COLO668 (cell line): ENCODE measurements around the gene FASTKD1.
"Not testable (repeated sequence)": the region's sequence is repeated elsewhere in the genome, so short reads cannot be mapped to it uniquely, and the experiment has no call there.

ENCODE experiments used
- DNase-seq: peaks from one replicate; lab custom pipeline; 2025; ENCODE audit not compliant: unreplicated experiment; lab: John Stamatoyannopoulos, UW

FASTKD1 gene, protein sequence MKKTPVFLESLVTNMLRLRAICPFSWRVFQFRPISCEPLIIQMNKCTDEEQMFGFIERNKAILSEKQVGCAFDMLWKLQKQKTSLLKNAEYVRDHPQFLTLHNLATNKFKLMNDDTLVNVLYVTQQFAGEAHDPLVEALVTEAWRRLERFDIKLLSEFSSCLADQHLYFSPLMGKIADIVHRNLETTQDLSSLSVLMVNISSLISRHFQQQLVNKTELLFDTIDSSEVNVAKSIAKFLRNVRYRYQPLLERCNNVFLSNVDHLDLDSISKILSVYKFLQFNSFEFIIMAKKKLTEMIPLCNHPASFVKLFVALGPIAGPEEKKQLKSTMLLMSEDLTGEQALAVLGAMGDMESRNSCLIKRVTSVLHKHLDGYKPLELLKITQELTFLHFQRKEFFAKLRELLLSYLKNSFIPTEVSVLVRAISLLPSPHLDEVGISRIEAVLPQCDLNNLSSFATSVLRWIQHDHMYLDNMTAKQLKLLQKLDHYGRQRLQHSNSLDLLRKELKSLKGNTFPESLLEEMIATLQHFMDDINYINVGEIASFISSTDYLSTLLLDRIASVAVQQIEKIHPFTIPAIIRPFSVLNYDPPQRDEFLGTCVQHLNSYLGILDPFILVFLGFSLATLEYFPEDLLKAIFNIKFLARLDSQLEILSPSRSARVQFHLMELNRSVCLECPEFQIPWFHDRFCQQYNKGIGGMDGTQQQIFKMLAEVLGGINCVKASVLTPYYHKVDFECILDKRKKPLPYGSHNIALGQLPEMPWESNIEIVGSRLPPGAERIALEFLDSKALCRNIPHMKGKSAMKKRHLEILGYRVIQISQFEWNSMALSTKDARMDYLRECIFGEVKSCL

DNA sequence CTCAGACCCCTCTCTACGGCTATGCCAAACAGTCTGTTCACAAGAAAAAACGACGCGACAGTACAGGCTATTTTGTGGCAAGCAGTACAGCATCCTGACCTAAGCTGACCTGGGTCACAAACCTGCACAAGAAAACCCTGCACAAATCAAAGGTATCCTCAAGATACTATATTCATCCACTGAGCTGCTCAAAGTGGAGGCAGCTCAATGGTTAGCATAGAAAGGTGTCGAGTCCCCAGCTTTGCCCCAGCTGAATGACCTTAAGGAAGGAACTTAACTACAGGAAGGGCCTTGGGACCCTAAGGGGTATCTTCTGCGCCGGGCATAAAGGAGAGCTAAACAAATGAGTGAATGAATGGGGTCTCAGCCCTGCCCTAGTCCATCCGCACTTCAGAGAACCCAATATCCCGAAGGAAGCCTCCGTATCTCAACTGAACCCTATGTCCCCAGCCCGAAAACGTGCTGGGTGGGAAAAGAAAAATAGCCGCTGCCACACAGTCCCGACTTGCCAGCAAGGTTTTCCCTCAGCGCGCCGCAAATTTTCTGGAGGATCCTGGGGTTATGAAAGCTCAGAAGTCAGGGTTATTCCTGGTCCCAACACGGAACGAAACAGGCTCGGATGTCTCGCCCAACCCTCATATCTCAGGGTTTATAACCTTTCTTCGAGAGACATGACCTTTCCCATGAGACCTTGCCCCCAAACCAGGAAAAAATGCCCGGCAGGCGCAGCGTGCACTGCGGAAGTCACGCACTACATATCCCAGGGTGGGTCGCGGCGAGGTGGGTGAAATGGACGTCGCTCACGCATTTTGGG is at the start of gene FASTKD1:
Gene FASTKD1, minus strand, starts transcription at position 706 of the 814 bp plus-strand sequence. CDS start 1,836 bp downstream, outside the sequence.
- peak; percentile 95 for DNase-seq

GRCh38 chr2:169623235-169623634 is 49.6 kb upstream of the FASTKD1 start:
- DNase-seq = no peak

DNA sequence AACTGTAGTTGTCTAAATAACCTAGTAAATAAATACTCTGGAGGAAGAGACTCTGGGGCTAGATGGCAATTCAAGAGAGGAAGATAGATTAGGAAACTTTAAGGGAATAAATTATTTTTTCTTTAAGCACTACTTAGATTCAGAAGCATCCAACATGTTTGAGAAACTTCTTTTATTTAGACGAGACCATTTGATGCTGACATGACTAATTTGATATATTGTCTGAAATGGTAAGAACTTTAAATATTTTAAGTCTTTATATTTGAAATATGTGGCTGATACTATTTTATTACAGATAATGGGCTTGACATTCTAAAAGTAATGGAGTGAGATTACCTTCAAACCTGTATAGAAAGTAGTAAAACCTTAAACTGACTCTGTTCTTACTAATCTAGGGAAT is 46.8 kb upstream of the FASTKD1 start:
- no peak for DNase-seq

- no peak for DNase-seq
Measured at GRCh38 chr2:169619946-169620345, 46.3 kb upstream of the FASTKD1 start.

DNA sequence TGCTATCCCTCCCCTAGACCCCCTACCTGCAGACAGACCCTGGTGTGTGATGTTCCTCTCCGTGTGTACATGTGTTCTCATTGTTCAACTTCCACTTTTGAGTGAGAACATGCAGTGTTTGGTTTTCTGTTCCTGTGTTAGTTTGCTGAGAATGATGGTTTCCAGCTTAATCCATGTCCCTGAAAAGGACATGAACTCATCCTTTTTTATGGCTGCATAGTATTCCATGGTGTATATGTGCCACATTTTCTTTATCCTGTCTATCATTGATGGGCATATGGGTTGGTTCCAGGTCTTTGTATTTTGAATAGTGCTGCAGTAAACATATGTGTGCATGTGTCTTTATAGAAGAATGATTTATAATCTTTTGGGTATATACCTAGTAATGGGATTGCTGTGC is 42.3 kb upstream of the FASTKD1 start:
- DNase-seq = not testable (repeated sequence)

DNA sequence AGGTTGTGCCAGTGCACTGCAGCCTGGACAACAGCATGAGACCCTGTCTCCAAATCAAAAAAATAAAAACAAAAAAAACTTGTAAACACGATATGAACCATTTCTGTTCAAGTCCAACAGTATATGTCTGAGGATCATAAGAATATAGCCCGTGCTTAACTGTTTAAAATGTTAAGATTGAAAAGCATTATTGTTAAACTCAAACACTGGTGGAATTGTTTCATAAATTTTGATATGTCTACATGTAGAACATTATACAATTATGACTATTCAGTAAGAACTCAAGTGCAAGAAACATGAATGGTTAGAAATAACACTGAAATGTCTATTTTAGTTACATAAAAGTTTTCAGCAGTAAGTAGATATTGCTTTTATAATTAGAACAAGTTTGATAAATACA is 40.2 kb upstream of the FASTKD1 start:
- no peak for DNase-seq

- DNase-seq = no peak
Measured at GRCh38 chr2:169609264-169609663, 35.6 kb upstream of the FASTKD1 start.

GRCh38 chr2:169599568-169599967 is 25.9 kb upstream of the FASTKD1 start:
- no peak for DNase-seq

DNA sequence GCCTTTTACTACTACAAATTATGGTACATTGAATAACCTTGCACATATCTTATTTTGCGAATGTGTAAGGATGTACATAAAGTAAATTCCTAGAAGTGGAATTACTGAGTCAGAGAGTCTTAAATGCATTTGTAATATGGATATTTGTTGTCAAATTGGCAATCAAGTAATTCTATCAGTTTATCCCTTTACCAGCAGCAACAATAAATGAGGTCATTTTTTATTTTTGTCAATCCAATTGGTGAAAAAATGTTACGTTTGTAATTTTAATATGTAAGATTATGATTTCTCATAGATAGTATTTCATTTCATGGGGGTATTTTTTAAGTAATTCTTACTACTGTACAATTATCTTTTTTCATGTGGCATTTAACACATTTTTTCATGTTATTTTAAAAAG is 25.3 kb upstream of the FASTKD1 start:
- no peak for DNase-seq

GRCh38 chr2:169596546-169596945 is 22.9 kb upstream of the FASTKD1 start:
- DNase-seq = not testable (repeated sequence)

- DNase-seq = no peak
Measured at GRCh38 chr2:169590804-169591203, 17.1 kb upstream of the FASTKD1 start.

DNA sequence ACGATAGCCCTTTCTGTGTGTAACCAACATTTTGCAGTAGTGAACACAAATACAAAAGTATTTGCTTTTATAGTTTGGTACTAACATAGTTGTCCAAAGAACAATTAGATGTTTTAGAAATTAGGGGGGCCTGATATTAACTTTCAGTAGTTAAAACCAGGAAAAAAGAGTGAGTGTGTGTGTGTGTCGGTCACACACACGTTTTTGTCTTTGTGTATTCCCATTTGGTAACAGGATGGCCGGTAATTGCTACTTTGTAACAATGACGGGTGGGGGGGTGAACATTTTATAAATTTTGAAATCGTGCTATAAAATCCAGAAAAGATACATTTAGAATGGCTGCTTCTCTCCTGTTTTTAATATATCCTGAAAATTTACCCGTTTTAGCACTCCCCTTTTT is 12.0 kb upstream of the FASTKD1 start:
- no peak for DNase-seq

DNA sequence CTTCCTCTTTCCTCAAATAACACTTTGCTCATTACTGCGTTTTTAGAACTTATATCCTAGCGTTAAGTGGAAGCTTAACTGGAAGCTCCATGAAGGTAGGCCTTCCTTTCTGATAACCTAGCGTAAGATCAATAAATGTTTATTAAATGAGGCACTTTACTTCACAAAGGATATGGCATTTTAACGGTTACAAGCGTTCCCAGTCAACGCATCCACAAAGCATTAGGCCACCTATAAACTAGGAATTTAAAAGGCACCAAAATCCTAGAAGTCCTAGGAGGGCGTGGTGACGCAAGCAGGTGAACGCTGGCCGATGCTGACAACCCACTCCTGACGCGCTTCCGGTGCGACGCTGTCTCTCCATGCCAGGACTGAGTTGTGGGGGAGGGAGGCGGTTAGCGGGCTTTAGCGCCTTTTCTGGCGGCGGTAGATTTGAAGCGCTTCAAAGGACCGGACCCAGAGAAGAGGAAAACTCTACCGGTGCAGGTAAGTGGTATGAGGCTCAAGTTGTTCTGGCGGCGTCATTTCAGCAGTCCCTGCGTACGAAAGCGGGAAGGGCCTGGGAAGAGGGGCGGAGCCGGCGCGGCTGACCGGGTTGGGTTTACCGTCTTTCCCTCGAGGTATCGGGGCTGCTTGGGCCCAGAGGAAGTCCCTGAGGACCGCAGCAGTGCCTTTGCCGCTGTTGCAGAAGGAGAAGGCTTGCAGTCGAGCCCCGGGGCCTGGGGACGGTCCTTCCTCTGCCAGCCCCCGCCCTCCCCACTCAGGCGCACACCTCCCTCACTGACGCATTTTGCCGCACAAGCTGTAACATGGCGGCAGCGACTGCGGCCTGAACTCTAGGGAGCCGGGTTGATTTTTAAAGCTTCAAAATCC is 10.6 kb upstream of the FASTKD1 start, which contains the start of gene PPIG:
Gene PPIG, plus strand, starts transcription at position 347 of the 873 bp plus-strand sequence. CDS start 19,691 bp downstream, outside the sequence.
- peak; percentile 95 for DNase-seq

DNA sequence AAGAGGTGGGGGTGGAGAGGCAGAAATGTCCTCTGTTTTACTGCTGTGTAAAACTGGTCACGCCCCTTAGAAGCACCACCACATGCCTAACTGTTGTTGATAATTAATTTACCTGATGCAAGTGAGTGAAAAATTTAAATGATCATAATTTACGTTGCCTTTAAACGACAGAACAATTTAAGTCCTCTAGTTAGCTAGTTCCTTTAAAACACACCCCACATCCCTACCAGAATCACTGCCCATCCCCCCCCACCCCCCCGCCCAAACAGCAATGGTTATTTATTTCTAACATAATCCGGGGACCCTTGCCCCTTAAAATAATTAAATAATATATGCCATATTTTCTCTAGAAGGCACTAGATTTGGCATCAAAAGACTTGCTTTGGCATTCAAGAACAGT is 9.9 kb upstream of the FASTKD1 start:
- no peak for DNase-seq

DNA sequence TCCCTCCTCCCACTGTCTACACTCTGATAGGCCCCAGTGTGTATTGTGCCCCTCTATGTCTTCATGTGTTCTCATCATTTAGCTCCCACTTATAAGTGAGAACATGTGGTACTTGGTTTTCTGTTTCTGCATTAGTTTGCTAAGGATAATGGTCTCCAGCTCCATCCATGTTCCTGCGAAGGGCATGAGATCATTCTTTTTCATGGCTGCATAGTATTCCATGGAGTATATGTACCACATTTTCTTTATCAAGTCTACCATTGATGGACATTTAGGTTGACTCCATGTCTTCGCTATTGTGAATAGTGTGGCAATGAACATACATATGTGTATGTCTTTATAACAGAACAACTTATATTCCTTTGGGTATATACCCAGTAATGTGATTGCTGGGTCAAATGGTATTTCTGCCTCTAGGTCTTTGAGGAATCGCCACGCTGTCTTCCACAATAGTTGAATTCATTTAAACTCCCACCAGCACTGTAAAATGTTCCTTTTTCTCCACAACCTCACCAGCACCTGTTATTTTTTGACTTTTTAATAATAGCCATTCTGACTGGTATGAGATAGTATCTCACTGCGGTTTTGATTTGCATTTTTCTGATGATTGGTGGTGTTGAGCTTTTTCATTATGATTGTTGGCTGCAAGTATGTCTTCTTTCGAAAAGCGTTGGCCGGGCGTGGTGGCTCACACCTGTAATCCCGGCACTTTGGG is 9.0 kb upstream of the FASTKD1 start:
- not testable (repeated sequence) for DNase-seq

DNA sequence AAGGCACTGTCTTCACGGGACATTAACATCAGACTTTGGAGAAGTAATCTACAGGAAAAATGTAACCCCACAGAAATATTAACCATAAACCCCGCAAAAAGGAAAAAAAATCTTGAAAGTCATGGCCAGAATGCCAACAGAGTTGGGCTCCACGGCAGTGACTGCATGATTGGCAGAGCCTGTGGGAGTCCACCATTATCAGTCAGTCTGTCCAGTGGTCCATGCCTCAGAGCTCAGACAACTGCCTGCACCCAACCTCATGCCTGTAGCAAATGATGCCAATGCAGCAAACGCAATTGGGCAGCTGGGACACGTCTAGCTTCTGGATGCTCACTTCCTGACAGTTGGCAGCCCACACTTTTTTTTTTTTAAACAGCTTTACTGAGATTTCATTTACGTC is 5.4 kb upstream of the FASTKD1 start:
- no peak for DNase-seq

DNA sequence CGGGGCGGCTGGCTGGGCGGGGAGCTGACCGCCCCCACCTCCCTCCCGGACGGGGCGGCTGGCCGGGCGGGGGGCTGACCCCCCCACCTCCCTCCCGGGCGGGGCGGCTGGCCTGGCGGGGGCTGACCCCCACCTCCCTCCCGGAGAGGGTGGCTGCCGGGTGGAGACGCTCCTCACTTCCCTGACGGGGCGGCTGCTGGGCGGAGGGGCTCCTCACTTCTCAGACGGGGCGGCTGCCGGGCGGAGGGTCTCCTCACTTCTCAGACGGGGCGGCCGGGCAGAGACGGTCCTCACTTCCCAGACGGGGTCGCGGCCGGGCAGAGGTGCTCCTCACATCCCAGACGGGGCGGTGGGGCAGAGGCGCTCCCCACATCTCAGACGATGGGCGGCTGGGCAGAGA is 1.6 kb upstream of the FASTKD1 start:
- not testable (repeated sequence) for DNase-seq

- DNase-seq = not testable (repeated sequence)
Measured at GRCh38 chr2:169574539-169574938, 874 bp upstream of the FASTKD1 start.

GRCh38 chr2:169573974-169574299 is 272 bp upstream of the FASTKD1 start:
- no peak for DNase-seq

- no peak for DNase-seq
Measured at GRCh38 chr2:169572821-169573159, 875 bp downstream of the FASTKD1 start.
